Measurements from ENCODE around the gene NOL9.

NOL9 gene

DNA sequence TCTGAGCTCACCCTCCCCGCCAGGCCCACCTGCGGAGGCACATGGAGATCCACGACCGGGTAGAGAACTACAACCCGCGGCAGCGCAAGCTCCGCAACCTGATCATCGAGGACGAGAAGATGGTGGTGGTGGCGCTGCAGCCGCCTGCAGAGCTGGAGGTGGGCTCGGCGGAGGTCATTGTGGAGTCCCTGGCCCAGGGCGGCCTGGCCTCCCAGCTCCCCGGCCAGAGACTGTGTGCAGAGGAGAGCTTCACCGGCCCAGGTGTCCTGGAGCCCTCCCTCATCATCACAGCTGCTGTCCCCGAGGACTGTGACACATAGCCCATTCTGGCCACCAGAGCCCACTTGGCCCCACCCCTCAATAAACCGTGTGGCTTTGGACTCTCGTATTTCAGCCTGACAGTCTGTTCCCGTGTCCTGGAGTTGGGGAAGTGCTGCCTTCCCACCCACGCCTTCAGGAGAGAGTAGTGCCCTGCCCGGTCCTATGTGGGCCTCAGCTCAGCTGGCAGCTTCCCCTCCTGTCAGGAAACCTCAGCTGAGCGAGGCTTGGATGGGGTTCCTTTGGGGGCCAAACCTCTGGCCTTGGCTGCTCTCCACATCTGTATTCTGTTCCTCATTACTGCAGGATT is 34.7 kb upstream of the NOL9 start:
- DNase-seq, result no peak

DNA sequence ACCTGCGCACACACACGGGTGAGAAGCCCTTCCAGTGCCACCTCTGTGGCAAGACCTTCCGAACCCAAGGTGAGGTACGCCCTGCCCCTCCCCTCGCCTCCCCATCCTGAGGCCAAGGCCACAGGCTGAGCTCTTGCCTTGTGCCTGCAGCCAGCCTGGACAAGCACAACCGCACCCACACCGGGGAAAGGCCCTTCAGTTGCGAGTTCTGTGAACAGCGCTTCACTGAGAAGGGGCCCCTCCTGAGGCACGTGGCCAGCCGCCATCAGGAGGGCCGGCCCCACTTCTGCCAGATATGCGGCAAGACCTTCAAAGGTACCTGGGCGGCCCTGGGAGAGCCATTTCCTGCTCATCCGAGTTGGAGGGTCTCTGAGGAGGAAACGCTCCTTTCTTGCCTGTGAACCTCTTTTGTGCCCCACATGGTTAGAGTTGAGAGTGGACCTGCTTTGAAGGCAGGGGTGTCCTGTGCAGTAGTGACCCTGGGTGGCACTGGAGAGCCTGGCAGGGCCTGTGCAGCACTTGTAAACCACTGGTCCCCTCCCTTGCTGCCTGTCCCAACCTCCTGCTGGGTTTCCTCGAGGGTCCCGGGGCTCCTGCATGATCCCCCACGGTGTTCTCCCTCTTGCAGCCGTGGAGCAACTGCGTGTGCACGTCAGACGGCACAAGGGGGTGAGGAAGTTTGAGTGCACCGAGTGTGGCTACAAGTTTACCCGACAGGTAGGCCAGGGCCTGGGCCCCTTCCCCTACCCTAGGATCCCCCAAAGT is 34.0 kb upstream of the NOL9 start:
- DNase-seq, result no peak

- DNase-seq, result no peak
These were observed 33.1 kb upstream of the NOL9 start for GRCh38 chr1:6587261-6588005.

- no peak for DNase-seq
These were observed 32.1 kb upstream of the NOL9 start for GRCh38 chr1:6586404-6586816.

GRCh38 chr1:6585841-6586240 is 31.5 kb upstream of the NOL9 start:
- no peak for DNase-seq

- no peak for DNase-seq
These were observed 30.9 kb upstream of the NOL9 start for GRCh38 chr1:6585081-6585722.

DNA sequence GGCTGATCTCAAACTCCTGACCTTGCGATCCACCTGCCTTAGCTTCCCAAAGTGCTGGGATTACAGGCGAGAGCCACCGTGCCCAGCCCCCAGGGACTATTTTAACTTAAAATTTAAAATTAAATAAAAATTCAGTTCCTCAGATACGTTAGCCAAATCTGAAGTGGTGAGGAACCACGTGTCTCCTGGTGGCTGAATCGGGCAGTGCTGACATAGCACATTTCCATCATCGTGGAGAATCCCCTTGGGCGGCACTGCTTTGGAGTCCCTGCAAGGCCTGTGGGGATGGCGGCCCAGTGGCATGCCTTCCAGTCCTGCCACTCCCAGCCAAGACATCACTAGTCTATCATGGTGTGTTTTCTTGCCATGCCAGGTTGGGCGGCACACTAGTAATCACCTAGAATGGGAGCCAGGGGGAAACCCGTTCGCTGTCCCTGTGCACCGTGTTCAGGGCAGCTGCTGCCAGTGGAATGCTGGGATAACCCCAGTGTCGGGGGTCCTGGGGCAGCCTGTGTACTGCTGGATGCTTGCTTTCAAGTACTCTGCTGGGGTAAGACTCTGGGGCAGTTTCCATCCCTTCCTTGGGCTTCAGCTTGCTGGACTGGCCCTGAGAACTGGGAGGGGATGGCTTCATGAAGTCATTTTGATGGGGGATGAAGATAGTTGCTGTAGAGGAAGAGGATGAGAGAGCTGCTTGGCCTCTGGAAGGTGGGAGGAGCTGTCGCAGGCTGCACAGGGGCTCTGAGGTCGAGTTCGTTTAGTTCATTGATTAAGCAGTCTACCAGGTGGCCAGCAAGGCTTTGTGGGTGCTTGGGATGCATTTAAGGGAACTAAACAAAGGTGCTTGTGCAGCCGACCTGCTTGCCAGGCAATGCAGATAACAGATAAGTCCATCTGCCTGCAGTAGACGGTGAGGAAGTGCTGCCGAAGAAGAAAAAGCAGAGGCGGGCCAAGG is 30.1 kb upstream of the NOL9 start:
- DNase-seq, result no peak

DNA sequence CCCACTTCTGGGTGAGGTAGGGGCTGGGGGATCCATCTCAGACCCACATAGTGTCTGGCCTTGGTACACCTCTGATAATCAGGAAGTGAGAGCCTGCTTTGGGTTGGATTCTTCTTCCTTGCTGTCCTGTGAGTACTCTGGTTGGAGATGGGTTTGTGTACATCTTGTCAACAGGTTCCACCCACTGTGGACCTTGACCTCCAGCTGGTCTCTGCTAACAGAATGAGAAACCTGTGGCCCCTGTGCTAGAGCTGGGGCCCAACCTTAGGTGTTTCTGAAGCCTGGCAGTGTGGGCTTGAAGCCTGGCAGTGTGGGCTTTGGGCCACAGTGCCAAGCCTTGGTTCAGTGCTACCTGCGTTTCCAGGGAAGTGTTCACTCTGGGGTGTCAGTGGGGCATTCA is 28.1 kb upstream of the NOL9 start:
- no peak for DNase-seq

GRCh38 chr1:6581561-6582305 is 27.4 kb upstream of the NOL9 start:
- DNase-seq, result peak; percentile 69

GRCh38 chr1:6580593-6581409 is 26.5 kb upstream of the NOL9 start:
- DNase-seq, result peak; percentile 49

DNA sequence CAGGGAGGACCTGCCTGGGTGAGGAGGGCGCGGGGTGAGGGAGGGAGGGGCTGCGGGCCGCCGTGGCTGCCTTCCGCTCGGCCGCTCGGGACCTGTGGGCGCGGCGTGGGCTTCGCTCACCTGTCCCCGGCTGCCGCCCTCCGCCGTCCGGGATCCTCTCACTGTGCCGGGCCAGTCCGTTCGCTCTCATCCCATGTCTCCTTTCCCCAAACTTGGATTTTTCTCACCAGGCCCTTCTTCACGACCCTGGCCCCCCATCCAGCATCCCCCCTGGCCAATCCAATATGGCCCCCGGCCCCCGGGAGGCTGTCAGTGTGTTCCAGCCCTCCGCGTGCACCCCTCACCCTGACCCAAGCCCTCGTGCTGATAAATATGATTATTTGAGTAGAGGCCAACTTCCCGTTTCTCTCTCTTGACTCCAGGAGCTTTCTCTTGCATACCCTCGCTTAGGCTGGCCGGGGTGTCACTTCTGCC is 25.8 kb upstream of the NOL9 start:
- DNase-seq, result peak; percentile 72

- DNase-seq, result peak; percentile 99
These were observed 25.2 kb upstream of the NOL9 start, which contains the start of gene ZBTB48 for GRCh38 chr1:6579374-6580118. TSS of gene ZBTB48 (plus strand) at chr1:6579994. CDS start at chr1:6580610, 616 bp downstream.

DNA sequence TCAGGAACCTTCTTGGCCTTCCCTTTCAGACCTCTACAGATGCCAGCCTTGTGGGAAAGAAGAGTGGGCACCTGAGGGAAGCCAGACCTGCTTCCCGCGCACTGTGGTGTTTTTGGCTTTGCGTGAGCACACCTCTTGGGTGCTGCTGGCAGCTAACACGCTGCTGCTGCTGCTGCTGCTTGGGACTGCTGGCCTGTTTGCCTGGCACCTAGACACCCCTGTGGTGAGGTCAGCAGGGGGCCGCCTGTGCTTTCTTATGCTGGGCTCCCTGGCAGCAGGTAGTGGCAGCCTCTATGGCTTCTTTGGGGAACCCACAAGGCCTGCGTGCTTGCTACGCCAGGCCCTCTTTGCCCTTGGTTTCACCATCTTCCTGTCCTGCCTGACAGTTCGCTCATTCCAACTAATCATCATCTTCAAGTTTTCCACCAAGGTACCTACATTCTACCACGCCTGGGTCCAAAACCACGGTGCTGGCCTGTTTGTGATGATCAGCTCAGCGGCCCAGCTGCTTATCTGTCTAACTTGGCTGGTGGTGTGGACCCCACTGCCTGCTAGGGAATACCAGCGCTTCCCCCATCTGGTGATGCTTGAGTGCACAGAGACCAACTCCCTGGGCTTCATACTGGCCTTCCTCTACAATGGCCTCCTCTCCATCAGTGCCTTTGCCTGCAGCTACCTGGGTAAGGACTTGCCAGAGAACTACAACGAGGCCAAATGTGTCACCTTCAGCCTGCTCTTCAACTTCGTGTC is 24.5 kb upstream of the NOL9 start:
- DNase-seq, result peak; percentile 54

DNA sequence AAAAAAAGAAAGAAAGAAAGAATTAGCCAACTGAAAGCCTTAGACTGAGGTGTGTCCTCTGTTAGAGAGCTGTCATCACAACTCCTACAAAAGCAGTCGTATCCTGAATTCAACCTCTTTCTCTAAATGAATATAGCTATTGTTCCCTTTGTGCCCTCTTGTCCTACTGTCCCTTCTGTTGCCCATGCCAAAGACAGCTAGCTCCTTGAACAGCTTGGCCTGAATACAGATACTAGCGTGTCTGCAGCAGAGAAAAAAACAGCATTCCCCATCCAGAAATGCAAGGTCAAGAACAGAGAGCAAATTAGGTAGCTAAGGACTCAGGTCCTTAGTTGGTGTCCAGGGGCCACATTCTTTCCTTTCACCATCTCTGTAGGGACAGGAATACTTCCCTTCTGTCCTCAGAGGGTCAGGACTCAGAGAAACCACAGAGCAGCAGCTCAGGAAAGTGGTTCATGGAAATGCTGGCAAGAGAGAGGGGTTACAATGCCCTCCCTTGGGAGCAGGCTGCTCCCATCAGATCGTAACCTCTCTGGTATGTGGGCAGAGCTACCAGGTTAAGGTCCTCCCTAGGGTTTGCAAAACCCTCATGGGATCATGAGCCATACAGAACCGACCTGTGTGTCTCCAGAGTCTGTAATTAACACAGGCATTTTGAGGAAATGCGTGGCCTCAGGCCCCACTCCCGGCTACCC is 23.7 kb upstream of the NOL9 start:
- DNase-seq, result no peak

GRCh38 chr1:6574818-6575217 is 20.5 kb upstream of the NOL9 start:
- no peak for DNase-seq

GRCh38 chr1:6574025-6574620 is 19.8 kb upstream of the NOL9 start:
- no peak for DNase-seq

DNA sequence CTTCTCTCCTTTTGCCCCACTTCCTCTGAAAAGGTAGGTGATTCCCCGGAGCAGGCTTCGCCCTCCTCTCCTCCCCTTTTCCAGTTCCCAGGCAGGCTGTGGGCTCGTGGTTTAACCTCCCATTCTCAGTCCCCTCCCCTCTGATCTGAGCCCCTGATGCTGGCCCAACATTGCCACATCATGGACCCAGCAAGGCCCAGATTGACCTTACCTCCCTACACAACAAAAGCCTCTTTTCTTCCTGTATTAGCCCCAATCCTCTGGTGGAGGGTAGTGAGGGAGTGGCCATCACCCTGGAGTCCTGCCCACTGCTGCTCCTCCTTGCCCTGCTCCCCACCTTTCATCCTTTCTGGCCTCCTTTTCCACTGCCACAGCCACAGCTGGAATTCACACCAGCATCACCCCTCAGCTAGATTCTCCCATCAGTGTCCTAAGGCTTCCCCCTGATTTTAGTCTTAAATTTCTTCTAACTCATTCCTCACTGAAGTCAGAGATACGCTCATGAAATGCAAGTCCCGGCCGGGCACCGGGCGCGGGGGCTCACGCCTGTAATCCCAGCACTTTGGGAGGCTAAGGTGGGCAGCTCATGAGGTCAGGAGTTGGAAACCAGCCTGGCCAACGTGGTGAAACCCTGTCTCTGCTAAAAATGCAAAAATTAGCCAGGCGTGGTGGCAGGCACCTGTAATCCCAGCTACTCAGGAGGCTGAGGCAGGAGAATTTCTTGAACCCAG is 18.5 kb upstream of the NOL9 start:
- DNase-seq, result no peak
